Measurements from ENCODE around the gene CASK.

Gene CASK

GRCh38 chrX:41522081-41522480 is 401.3 kb downstream of the CASK start:
- no peak for TF ChIP-seq CTCF (conservative IDR thresholded peaks at IDR 0.05; ENCODE audit: control insufficient read depth, insufficient read depth, low read depth, low read length)
- DNase-seq (ENCODE audit: low read depth) = no peak
- no peak overlapping the region for H3K4me3 ChIP-seq (ENCODE audit: control insufficient read depth, low read depth, low read length)

GRCh38 chrX:41519468-41519867 is 403.9 kb downstream of the CASK start:
- DNase-seq (ENCODE audit: low read depth) = no peak
- TF ChIP-seq CTCF (conservative IDR thresholded peaks at IDR 0.05; ENCODE audit: control insufficient read depth, insufficient read depth, low read depth, low read length) = no peak
- no peak overlapping the region for H3K4me3 ChIP-seq (ENCODE audit: control insufficient read depth, low read depth, low read length)

GRCh38 chrX:41518841-41519220 is 404.5 kb downstream of the CASK start:
- H3K4me3 ChIP-seq (ENCODE audit: control insufficient read depth, low read depth, low read length) = no peak overlapping the region
- peak; percentile 20 for DNase-seq (ENCODE audit: low read depth)
- no peak for TF ChIP-seq CTCF (conservative IDR thresholded peaks at IDR 0.05; ENCODE audit: control insufficient read depth, insufficient read depth, low read depth, low read length)

- no peak for DNase-seq (ENCODE audit: low read depth)
- TF ChIP-seq CTCF (conservative IDR thresholded peaks at IDR 0.05; ENCODE audit: control insufficient read depth, insufficient read depth, low read depth, low read length) = no peak
- no peak overlapping the region for H3K4me3 ChIP-seq (ENCODE audit: control insufficient read depth, low read depth, low read length)
Observed at GRCh38 chrX:41518127-41518840, 405.1 kb downstream of the CASK start.

- no peak for TF ChIP-seq CTCF (conservative IDR thresholded peaks at IDR 0.05; ENCODE audit: control insufficient read depth, insufficient read depth, low read depth, low read length)
- no peak overlapping the region for H3K4me3 ChIP-seq (ENCODE audit: control insufficient read depth, low read depth, low read length)
- no peak for DNase-seq (ENCODE audit: low read depth)
Observed at GRCh38 chrX:41516999-41517765, 406.2 kb downstream of the CASK start.

GRCh38 chrX:41516456-41516855 is 406.9 kb downstream of the CASK start:
- TF ChIP-seq CTCF (conservative IDR thresholded peaks at IDR 0.05; ENCODE audit: control insufficient read depth, insufficient read depth, low read depth, low read length) = no peak
- H3K4me3 ChIP-seq (ENCODE audit: control insufficient read depth, low read depth, low read length) = no peak overlapping the region
- DNase-seq (ENCODE audit: low read depth) = no peak

Measured in fibroblast of mammary gland (primary cell).